Middle frontal gyrus (tissue), 1 donor: ENCODE data around the gene RFXANK.
"Not testable (repeated sequence)": the region's sequence is repeated elsewhere in the genome, so short reads cannot be mapped to it uniquely, and the experiment has no call there.

Source experiments
- DNase-seq: peaks from one replicate; pipeline ENCODE4 v3.0.0-alpha.2; 2015; ENCODE audit warnings: low spot score; ENCODE audit errors: extremely low spot score

The RFXANK gene

DNA sequence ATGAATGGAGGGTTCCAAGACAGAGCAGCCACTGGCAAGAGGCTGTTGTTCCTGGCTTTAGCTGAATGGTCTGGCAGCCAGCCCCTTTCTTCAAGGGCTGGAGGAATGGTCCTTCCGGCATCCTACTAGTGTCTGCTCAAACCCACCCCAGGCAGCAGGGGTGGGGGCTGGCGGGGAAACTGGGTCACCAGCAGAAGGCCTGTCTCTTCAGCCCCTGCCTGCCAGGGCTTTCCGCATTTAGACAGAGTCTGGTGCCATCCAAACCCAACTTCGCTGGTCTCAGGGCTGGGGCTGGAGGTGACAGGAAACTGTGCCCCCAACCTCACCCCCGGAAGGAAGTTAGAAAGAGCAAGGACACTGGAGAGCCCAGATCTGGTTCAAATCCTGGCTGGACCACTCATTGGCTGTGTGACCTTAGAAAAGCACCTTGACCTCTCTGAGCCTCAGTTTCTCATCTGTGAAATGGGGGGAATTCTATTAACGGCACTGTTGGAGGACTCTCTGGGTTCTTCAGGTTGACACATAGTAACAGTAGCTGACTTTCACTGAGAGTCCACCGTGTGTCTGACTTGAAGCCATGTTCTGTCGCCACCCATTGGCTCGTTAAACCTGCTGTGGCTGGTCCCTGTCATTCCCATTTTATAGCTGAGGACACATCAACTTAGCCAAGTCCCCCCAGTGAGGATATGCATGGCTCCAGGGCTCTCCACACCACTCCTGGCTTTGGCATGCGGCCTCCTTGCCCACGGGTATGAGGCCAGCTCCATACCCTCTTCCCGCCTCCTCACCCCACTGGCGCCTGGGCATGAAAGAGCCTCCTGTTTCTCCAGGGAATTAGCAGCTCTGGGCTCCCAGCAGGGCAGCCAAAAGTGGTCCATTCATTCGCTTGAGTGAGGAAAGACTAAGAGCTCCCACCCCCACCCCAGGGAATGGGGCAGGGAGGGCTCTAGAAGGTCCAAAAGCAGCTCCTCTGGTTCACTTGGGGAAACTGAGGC lies 13.7 kb downstream of the RFXANK start:
- DNase-seq, result no peak

- no peak for DNase-seq
These were observed 14.9 kb downstream of the RFXANK start for GRCh38 chr19:19206938-19207337.

GRCh38 chr19:19207637-19208572 lies 15.8 kb downstream of the RFXANK start:
- DNase-seq, result no peak

- no peak for DNase-seq
These were observed 17.3 kb downstream of the RFXANK start for GRCh38 chr19:19209372-19209771.

DNA sequence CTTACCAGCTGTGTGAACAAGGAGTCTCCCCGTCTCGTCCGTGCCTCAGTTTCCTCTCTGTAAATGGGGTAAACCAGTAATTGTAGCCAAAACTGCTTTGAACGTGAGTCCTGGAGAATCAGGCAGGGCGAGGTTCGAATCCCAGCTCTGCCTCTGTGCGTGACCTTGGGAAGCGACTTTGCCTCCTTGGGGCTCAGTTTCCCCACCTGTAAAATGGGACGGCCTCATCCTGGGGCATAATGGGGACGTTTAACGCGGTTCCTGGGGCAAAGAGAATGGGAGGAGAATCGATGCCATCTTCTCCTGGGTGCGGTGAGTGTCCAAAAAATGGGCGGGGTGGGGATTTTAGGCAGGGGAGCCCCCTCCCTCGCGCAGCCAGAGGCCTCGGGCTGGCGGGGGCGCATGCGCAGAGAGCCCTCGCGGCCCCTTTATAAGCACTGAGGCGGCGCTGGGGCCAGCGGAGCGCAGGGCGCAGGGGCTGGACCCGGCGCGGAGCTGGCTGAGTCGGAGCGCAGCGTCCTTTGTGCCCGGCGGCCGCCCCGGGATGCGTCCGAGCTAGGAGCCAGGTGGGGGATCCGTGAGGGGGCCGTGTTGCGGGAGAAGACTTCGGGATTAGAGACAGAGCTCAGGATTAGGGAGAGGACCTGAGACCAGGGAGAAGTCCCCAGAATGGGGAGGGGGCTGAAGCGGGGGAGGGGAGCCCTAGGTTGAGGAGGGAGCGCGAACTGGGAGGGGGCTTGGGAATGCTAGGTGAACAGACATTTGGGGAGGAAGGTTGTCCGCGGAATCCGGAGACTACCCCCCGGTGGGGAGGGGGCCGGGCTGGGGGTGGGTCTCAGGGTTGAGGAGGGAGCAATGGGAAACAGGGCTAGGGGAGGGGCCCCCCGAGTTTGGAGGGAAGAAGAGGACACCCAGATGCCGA lies 19.7 kb downstream of the RFXANK start, which contains the start of gene NCAN:
Gene NCAN (plus strand): TSS at position 460 of the 922 bp plus-strand sequence. CDS start 4,996 bp downstream, outside the sequence.
- DNase-seq, result no peak

DNA sequence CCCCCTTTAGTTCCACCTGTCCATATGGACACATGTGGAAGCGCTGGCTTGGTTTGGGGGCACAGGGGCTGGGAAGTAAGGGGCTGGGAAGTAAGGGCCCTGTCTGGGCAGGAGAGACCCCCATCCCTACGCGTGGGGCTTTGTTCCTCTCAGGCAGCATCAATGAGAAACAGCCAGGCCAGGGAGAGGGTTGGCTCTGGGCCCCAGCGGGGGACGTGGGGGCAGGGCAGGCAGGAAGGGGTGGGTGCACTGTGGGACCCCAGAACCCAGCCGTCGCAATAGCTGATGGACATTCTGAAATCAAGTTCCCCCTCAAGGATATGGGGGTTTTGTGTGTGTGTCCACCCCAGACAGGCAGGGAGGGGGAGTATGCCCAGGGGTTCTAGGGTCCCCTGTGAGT lies 20.9 kb downstream of the RFXANK start:
- no peak for DNase-seq

DNA sequence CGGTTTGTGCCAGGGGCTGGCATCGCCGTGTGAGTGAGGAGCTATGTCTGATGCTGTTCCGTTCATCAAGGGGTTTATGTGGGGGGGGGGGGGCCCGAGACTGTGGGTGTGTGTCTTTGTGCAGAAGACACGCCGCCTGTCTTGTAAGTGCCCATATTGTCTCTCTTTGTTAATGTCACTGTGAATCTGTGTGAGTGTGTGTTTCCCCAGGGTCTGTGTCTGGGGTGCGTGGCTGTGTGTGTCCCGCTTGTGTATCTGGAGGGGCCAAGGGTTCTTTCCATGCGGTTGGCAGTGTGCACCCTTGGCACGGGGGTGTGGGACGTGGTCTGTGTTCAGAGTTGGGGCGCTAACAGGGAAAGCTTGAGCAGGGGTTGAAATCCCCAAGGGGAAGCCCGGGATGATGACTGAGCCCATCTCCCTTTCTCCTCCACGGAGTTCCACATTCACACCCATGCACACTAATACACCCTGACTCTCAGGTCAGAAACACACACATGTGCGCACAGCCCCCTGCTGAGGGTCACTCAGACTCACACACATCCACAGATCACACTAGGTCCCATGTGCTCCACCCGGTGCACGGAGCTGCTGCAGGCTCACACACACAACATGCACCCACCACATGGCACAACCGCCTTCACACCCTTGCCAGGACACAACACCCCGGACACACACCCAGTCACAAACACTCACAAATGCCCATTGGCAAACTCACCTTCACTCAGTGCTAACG lies 21.5 kb downstream of the RFXANK start:
- DNase-seq, result no peak

DNA sequence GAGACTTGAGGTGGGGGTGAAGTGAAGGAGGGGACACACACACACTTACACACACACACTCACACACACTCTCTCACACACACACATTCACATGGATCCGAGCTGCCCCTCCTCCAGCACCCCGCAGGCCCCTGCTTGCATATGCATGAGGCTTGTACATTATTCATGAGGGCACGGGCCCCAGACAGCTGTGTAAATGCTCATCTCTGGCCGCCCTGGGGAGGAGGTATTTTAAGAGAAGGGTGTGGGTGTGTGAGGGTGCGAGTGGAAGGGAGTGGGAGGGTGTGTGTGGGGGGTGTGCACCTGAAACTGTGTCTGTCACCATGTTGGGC lies 22.1 kb downstream of the RFXANK start:
- DNase-seq, result no peak

- DNase-seq, result no peak
These were observed 22.8 kb downstream of the RFXANK start for GRCh38 chr19:19214892-19215291.

DNA sequence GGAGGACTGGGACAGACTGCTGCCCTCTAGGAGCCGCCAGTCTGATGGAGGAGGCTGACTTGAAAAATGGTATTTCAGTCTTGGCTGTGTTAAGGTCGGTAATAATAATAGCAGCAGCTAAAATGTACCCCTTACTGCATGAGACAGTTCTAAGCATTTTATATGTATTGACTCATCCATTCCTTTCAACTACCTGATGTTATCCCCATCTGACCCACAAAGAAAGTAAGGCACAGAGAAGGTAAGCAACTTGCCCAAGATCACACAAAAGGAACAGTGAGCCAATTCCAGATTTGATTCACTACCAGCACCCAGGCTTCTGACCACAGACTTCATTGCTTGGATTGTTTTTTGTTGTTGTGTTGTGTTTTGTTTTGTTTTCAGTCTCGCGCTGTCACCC lies 23.7 kb downstream of the RFXANK start:
- no peak for DNase-seq

DNA sequence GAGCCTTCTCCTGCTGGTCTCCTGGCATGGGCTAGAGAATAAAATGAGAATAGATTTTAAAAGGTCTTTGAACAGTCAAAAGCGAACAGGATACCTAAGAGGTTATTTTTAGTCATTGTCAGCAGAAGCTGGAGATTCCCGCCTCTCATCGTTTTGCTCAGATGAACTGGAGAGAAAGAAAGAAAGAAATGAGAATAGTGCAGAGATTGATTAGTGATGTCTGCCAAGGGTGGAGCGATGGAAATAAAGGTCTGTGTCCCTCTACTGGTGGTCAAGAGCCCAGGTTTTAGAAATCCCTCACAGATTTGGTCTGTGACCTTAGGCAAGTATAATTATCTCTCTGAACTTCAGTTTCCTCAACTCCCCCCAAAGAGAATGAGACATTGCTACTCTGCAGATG lies 25.0 kb downstream of the RFXANK start:
- no peak for DNase-seq

- DNase-seq, result no peak
These were observed 26.9 kb downstream of the RFXANK start for GRCh38 chr19:19218911-19219310.

DNA sequence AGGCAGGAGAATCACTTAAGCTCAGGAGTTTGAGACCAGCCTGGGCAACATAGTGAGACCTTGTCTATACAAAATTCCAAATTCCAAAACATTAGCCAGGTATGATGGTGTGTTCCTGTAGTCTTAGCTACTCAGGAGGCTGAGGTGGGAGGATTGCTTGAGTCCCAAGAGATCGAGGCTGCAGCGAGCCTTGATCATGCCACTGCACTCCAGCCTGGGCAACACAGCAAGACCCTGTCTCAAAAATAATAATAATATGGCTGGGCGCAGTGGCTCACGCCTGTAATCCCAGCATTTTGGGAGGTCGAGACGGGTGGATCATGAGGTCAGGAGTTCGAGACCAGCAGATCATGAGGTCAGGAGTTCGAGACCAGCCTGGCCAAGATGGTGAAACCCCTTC lies 28.9 kb downstream of the RFXANK start:
- not testable (repeated sequence) for DNase-seq

DNA sequence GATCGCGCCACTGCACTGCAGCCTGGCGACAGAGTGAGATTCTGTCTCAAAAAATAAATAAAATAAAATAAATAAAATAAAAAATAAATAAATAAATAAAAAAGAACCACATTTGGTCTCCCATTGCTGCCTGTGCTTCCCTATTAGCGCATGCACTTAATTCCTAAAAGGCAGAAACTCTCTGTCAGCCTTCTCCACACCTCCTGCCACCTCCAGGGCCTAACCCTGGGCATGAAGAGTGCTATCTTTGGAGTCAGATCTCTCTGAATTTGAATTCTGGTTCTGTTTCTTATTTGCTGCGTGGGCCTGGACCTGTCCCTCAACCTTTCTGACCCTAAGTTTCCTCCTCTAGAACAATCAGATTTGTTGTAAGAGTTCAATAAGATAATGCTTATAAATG lies 31.0 kb downstream of the RFXANK start:
- no peak for DNase-seq

DNA sequence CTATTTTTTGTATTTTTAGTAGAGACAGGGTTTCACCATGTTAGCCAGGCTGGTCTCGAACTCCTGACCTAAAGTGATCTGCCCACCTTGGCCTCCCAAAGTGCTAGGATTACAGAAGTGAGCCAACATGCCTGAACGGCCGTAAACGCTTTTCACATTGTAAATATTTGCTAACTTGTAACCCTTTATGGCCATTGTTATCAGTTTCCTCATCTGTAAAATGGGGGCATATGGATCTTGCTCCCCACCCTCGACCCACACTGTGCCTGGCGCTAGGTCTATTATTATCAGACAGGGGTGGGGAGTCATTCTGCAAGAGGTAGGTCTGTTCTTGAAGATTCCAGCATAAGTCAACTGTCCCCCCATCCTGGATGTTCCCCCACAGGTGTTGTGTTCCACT lies 31.6 kb downstream of the RFXANK start:
- DNase-seq, result no peak

GRCh38 chr19:19224150-19224851 lies 32.2 kb downstream of the RFXANK start:
- DNase-seq, result no peak

DNA sequence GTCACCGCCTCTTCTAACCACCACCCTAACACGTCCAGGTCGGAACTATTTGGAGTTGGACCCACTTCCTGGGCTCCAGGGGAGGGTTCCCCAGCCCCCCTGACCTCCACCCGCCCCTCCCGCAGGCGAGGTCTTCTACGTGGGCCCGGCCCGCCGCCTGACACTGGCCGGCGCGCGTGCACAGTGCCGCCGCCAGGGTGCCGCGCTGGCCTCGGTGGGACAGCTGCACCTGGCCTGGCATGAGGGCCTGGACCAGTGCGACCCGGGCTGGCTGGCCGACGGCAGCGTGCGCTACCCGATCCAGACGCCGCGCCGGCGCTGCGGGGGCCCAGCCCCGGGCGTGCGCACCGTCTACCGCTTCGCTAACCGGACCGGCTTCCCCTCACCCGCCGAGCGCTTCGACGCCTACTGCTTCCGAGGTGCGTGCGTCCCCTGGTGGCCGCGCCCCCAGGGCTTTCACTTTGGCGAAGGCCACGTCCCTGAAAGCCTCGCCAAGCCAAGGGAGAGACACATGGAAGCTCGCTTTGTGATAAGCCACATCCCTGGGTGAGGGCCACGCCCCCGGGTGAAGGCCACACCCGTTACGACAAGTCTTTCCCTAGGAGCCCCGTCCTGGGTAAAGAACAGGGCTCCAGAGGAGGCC lies 32.9 kb downstream of the RFXANK start:
- no peak for DNase-seq

DNA sequence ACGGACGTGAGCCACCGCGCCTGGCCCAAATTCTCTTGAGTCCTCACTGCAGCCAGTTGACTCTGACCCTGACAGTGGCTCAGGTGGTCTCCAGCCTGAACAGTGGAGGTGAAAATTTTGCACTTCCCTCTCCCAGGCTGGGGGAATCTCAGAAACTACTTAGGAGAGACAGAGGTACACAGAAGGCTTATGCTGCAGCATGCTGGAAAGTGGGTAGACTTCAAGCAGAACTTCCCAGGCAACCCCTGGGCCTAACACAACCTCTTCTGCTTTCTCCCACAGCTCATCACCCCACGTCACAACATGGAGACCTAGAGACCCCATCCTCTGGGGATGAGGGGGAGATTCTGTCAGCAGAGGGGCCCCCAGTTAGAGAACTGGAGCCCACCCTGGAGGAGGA lies 34.1 kb downstream of the RFXANK start:
- DNase-seq, result no peak

- DNase-seq, result no peak
These were observed 34.6 kb downstream of the RFXANK start for GRCh38 chr19:19226663-19227062.
